Endodermal cell (in vitro differentiated cells): ENCODE data around the gene DHX38. TPM values are rescaled to one million over a fixed set of nuclear protein-coding genes. Genes with fewer than 3 reads are reported as not detected.

ENCODE experiments used
- DNase-seq: peaks from one replicate; pipeline ENCODE4 v3.0.0-alpha.2; 2017
- H3K27ac ChIP-seq: 2 replicates; pipeline ENCODE4 v1.5.1; 2013; ENCODE audit warnings: mild to moderate bottlenecking, low read depth, low read length, moderate library complexity
- H3K27me3 ChIP-seq: 2 replicates; pipeline ENCODE4 v1.6.1; 2013; ENCODE audit warnings: mild to moderate bottlenecking, low read length, moderate library complexity; ENCODE audit not compliant: insufficient read depth, control insufficient read depth, poor library complexity, severe bottlenecking
- H3K36me3 ChIP-seq: 2 replicates; pipeline ENCODE4 v1.7.0; 2013; ENCODE audit warnings: mild to moderate bottlenecking, low read length, moderate library complexity; ENCODE audit not compliant: control insufficient read depth, insufficient read depth
- H3K4me1 ChIP-seq: one replicate; pipeline ENCODE4 v1.7.0; 2013; ENCODE audit warnings: low read length; ENCODE audit not compliant: control insufficient read depth, insufficient read depth
- H3K4me3 ChIP-seq: 2 replicates; pipeline ENCODE4 v1.5.1; 2013; ENCODE audit warnings: mild to moderate bottlenecking, low read length, moderate library complexity
- H3K9ac ChIP-seq: 2 replicates; pipeline ENCODE4 v1.6.1; 2013; ENCODE audit warnings: mild to moderate bottlenecking, low read length, moderate library complexity; ENCODE audit not compliant: poor library complexity, severe bottlenecking; ENCODE audit errors: extremely low read depth
- H3K9me3 ChIP-seq: 2 replicates; pipeline ENCODE4 v1.6.1; 2013; ENCODE audit warnings: mild to moderate bottlenecking, low read length, moderate library complexity; ENCODE audit not compliant: control insufficient read depth
- H3K27ac Mint-ChIP-seq: 2 replicates; pipeline ENCODE4 v1.8.0; 2020; ENCODE audit warnings: mixed read lengths
- H3K27me3 Mint-ChIP-seq: 2 replicates; pipeline ENCODE4 v1.8.0; 2021; ENCODE audit warnings: mild to moderate bottlenecking, mixed read lengths; ENCODE audit not compliant: insufficient read depth
- H3K36me3 Mint-ChIP-seq: 2 replicates; pipeline ENCODE4 v1.8.0; 2020; ENCODE audit warnings: low read depth, mixed read lengths
- H3K4me1 Mint-ChIP-seq: 2 replicates; pipeline ENCODE4 v1.8.0; 2020; ENCODE audit warnings: mixed read lengths
- H3K4me3 Mint-ChIP-seq: 2 replicates; pipeline ENCODE4 v1.8.0; 2020; ENCODE audit warnings: mild to moderate bottlenecking, moderate library complexity, mixed read lengths
- H3K9me3 Mint-ChIP-seq: 2 replicates; pipeline ENCODE4 v1.8.0; 2020; ENCODE audit warnings: mild to moderate bottlenecking, mixed read lengths
- WGBS, 2 experiments: methylation state at CpG; one replicate each; pipeline versions ENCODE4 v1.1.5 to v1.1.7; 2013; ENCODE audit warnings: missing lambda C conversion rate in 2 of 2, mixed read lengths in 1 of 2; ENCODE audit not compliant: insufficient coverage in 1 of 2, insufficient read length in 1 of 2; 5-methylcytosine and 5-hydroxymethylcytosine counted together
- total RNA-seq, 2 donors: library from RNA; stranded (reverse); fragmentation: NEBNext Ultra II Directional in 1 of 2; extraction: Animal tissue kit (Norgen Biotek cat#: 25700) in 1 of 2; gene quantifications; 2 replicates in 1 of 2; 3 replicates in 1 of 2; pipeline ENCODE4 v1.2.1, GENCODE V29; 2021
- TF ChIP-seq, protein P1 (sequence below): fragments of 200-600 bp; sonication (generic); conservative IDR thresholded peaks from 2 replicates; pipeline ENCODE4 v1.5.0; 2021; ENCODE audit warnings: antibody characterized with exemption, mild to moderate bottlenecking

Gene DHX38
- total RNA-seq, 2 donors from 2014 or later: 66.9 to 80.1 TPM

DNA sequence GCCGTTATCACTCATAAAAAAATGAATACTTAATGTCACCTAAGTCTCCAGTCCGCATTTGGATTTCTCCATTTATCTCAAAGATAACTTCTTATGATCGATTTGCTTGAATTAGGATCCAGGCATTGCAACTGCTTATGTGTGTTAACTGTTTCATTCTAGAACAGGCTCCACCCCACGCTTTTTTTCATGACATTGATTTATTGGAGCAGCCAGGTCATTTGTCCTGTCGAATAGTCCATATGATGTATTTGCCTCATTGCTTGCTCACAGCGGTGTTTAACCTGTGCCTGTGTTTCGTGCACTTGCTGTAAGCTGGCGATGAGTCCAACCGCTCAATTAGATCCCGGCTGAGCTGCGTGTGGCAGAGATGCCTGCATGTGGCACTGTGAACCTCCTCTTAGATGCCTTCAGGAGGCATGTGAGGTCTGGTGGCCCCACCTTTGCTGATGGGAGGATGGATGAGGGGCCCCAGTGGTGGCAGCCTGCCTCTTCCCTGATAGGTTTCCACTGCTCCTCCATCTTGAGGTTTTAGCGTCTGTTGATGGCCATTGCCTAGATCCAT is 16.4 kb downstream of the DHX38 start:
- Mint-ChIP-seq H3K36me3 (peaks cover 87% of the 10 kb centered on the region), H3K27me3 (no peaks in the 10 kb centered on the region), H3K9me3 (peaks cover under 1% of the 10 kb centered on the region), H3K4me3 (no peak overlapping the region), H3K27ac (no peak overlapping the region), H3K4me1 (peaks cover 2% of the 10 kb centered on the region)
- Histone ChIP-seq H3K9me3 (no peaks in the 10 kb centered on the region), H3K9ac (no peak overlapping the region), H3K4me3 (no peak overlapping the region), H3K27ac (no peak overlapping the region), H3K27me3 (no peaks in the 10 kb centered on the region), H3K4me1 (no peaks in the 10 kb centered on the region), H3K36me3 (peaks cover 70% of the 10 kb centered on the region)
- TF ChIP-seq, protein P1, sequence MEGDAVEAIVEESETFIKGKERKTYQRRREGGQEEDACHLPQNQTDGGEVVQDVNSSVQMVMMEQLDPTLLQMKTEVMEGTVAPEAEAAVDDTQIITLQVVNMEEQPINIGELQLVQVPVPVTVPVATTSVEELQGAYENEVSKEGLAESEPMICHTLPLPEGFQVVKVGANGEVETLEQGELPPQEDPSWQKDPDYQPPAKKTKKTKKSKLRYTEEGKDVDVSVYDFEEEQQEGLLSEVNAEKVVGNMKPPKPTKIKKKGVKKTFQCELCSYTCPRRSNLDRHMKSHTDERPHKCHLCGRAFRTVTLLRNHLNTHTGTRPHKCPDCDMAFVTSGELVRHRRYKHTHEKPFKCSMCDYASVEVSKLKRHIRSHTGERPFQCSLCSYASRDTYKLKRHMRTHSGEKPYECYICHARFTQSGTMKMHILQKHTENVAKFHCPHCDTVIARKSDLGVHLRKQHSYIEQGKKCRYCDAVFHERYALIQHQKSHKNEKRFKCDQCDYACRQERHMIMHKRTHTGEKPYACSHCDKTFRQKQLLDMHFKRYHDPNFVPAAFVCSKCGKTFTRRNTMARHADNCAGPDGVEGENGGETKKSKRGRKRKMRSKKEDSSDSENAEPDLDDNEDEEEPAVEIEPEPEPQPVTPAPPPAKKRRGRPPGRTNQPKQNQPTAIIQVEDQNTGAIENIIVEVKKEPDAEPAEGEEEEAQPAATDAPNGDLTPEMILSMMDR: no peak
- WGBS, 2 experiments: 96 to 98% methylated on average over 11 to 12 of the region's 12 CpGs
- no peak for DNase-seq

- peaks cover 61% of the 10 kb centered on the region for H3K36me3 ChIP-seq
- no peak for DNase-seq
- H3K4me3 Mint-ChIP-seq: no peak overlapping the region
- WGBS, 2 experiments: 93 to 94% methylated on average over 13 to 23 of the region's 23 CpGs
- H3K4me1 ChIP-seq: no peaks in the 10 kb centered on the region
- H3K9me3 ChIP-seq: no peaks in the 10 kb centered on the region
- TF ChIP-seq, protein P1: no peak
- no peak overlapping the region for H3K27ac ChIP-seq
- peaks cover 82% of the 10 kb centered on the region for H3K36me3 Mint-ChIP-seq
- H3K9me3 Mint-ChIP-seq: peaks cover 3% of the 10 kb centered on the region
- no peak overlapping the region for H3K9ac ChIP-seq
- H3K27me3 Mint-ChIP-seq: no peaks in the 10 kb centered on the region
- no peak overlapping the region for H3K27ac Mint-ChIP-seq
- no peak overlapping the region for H3K4me3 ChIP-seq
- H3K4me1 Mint-ChIP-seq: peaks cover 2% of the 10 kb centered on the region
- no peaks in the 10 kb centered on the region for H3K27me3 ChIP-seq
Measured at GRCh38 chr16:72110662-72111615, 17.3 kb downstream of the DHX38 start.

DNA sequence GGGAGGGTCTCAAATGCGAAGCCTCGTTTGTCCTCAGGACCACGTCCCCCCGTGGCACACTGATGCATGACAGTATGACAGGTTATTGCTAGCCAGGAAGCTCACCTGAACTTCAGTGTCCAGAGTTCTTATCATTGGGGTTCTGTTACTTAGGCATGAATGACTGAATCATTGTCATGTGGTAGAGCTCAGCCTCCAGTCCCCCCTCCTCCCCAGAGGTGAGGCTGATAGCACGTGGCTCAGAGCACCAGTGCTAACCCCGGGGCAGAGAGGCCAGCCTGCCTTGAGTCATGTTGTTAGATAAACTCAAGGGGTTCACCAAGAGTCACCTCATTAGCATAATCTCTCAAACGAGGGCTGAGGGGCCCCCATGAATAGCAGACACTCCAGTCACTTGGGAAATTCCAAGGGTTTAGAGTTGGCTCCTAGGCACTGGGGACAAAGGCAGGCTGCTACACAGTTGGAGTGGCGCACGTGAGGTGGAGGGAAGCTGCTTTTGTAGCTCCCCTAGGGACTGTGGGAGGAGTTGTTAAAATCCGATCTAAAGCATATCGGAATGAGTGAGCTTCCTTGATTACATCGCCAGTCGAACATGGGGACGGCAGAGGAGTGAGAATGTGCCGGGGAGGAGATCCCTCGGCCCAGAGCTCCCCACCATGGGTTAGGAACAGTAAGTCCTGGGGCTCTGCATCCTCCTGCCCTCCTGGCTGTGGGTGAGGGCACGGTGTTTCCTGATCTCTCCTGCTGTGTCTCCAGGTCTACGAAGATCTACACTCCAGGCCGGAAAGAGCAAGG is 18.2 kb downstream of the DHX38 start:
- Mint-ChIP-seq H3K4me3 (no peak overlapping the region), H3K4me1 (peaks cover 2% of the 10 kb centered on the region), H3K27ac (no peak overlapping the region), H3K36me3 (peaks cover 77% of the 10 kb centered on the region), H3K9me3 (peaks cover 3% of the 10 kb centered on the region), H3K27me3 (no peaks in the 10 kb centered on the region)
- H3K9ac ChIP-seq: no peak overlapping the region
- no peak overlapping the region for H3K4me3 ChIP-seq
- H3K9me3 ChIP-seq: no peaks in the 10 kb centered on the region
- peaks cover 52% of the 10 kb centered on the region for H3K36me3 ChIP-seq
- TF ChIP-seq, protein P1: no peak
- WGBS, 2 experiments: 83 to 90% methylated on average over 13 to 19 of the region's 19 CpGs
- no peaks in the 10 kb centered on the region for H3K4me1 ChIP-seq
- H3K27me3 ChIP-seq: no peaks in the 10 kb centered on the region
- peak overlapping the region; percentile 17 for H3K27ac ChIP-seq
- no peak for DNase-seq
